MCF 10A (cell line): Measurements from ENCODE around the gene NCBP3. TPM values are rescaled to one million over a fixed set of nuclear protein-coding genes. Genes with fewer than 3 reads are reported as not detected.

ENCODE experiments used
- BruUV-seq: library from RNA; stranded (reverse); fragments of 400-500 nt; replicated peaks from 2 replicates; lab custom pipeline; 2021; lab: Mats Ljungman, UMichigan
- CTCF ChIA-PET: fragments of 300-600 bp; sonication (Branson Sonifier 250); formaldehyde crosslinking; extraction: SDS; loops from one replicate; lab custom pipeline; 2021; ENCODE audit warnings: antibody characterized with exemption, inconsistent platforms; lab: Yijun Ruan, JAX
- POLR2A ChIA-PET: fragments of 300-600, 350-650 bp; sonication (Branson Sonifier 250); formaldehyde crosslinking; extraction: SDS; loops from one replicate; lab custom pipeline; 2020; ENCODE audit warnings: antibody characterized with exemption, inconsistent platforms; lab: Yijun Ruan, JAX
- DNase-seq: peaks from one replicate; pipeline ENCODE4 v3.0.0-alpha.2; 2018; ENCODE audit not compliant: unreplicated experiment
- H3K27ac Mint-ChIP-seq: one replicate; pipeline ENCODE4 v1.8.0; 2022; ENCODE audit warnings: mild to moderate bottlenecking, low read depth, mixed read lengths; ENCODE audit not compliant: unreplicated experiment
- H3K27me3 Mint-ChIP-seq: one replicate; pipeline ENCODE4 v1.8.0; 2022; ENCODE audit warnings: mixed read lengths; ENCODE audit not compliant: insufficient read depth, unreplicated experiment
- H3K36me3 Mint-ChIP-seq: one replicate; pipeline ENCODE4 v1.8.0; 2022; ENCODE audit warnings: mild to moderate bottlenecking, moderate library complexity, mixed read lengths; ENCODE audit not compliant: insufficient read depth, unreplicated experiment
- H3K4me1 Mint-ChIP-seq: one replicate; pipeline ENCODE4 v1.8.0; 2022; ENCODE audit warnings: mixed read lengths; ENCODE audit not compliant: insufficient read depth, unreplicated experiment
- H3K4me3 Mint-ChIP-seq: one replicate; pipeline ENCODE4 v1.8.0; 2022; ENCODE audit warnings: mild to moderate bottlenecking, moderate library complexity, mixed read lengths; ENCODE audit not compliant: unreplicated experiment
- H3K9me3 Mint-ChIP-seq: one replicate; pipeline ENCODE4 v1.8.0; 2022; ENCODE audit warnings: mixed read lengths; ENCODE audit not compliant: unreplicated experiment
- intact Hi-C: fragments of 100-400 bp; cut with micrococcal nuclease; formaldehyde crosslinking; loops from 2 replicates; pipeline ENCODE4 v1.14.1; 2022
- total RNA-seq: library from RNA; stranded (reverse); gene quantifications from 2 replicates; pipeline ENCODE4 v1.2.3, GENCODE V29; 2022
- TF ChIP-seq, protein P1 (sequence below): fragments of 200-600 bp; IDR thresholded peaks from one replicate; pipeline ENCODE4 v1.8.0; 2022; ENCODE audit warnings: antibody characterized with exemption, mild to moderate bottlenecking; ENCODE audit not compliant: unreplicated experiment

NCBP3 gene
- total RNA-seq, 1 experiment from 2014 or later: 47.1 TPM

DNA sequence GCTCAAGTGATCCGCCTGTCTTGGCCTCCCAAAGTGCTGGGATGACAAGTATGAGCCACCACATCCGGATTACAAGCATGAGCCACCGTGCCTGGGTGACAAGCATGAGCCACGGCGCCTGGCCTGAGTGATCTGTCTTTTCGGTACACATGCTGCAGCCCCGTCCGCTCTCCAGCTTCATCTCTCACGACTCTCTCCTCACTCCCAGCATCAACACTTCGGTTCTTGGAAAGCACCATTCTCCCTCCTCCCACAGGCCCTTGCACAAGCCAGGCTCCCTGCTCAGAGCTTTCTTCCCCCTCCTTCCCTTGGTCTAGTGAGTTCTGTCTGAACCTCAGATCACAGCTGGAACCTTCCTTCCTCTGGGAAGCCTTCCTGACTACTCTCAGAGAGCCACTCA is 6.5 kb upstream of the NCBP3 start:
- H3K36me3 Mint-ChIP-seq: no peaks in the 10 kb centered on the region
- no peak overlapping the region for H3K27ac Mint-ChIP-seq
- H3K27me3 Mint-ChIP-seq: peaks cover 19% of the 10 kb centered on the region
- intact Hi-C loops: no loop called here
- no peak for DNase-seq
- H3K4me3 Mint-ChIP-seq: no peak overlapping the region
- H3K4me1 Mint-ChIP-seq: no peaks in the 10 kb centered on the region
- ChIA-PET POLR2A (no interaction called here), CTCF (interaction anchor here (0.6 kb wide), 1 partner anchor 12 kb away, joined by 5 read pairs; no protein-coding TSS in a partner anchor)
- TF ChIP-seq, protein P1, sequence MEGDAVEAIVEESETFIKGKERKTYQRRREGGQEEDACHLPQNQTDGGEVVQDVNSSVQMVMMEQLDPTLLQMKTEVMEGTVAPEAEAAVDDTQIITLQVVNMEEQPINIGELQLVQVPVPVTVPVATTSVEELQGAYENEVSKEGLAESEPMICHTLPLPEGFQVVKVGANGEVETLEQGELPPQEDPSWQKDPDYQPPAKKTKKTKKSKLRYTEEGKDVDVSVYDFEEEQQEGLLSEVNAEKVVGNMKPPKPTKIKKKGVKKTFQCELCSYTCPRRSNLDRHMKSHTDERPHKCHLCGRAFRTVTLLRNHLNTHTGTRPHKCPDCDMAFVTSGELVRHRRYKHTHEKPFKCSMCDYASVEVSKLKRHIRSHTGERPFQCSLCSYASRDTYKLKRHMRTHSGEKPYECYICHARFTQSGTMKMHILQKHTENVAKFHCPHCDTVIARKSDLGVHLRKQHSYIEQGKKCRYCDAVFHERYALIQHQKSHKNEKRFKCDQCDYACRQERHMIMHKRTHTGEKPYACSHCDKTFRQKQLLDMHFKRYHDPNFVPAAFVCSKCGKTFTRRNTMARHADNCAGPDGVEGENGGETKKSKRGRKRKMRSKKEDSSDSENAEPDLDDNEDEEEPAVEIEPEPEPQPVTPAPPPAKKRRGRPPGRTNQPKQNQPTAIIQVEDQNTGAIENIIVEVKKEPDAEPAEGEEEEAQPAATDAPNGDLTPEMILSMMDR: no peak
- no TSS peak for BruUV-seq
- H3K9me3 Mint-ChIP-seq: no peaks in the 10 kb centered on the region

DNA sequence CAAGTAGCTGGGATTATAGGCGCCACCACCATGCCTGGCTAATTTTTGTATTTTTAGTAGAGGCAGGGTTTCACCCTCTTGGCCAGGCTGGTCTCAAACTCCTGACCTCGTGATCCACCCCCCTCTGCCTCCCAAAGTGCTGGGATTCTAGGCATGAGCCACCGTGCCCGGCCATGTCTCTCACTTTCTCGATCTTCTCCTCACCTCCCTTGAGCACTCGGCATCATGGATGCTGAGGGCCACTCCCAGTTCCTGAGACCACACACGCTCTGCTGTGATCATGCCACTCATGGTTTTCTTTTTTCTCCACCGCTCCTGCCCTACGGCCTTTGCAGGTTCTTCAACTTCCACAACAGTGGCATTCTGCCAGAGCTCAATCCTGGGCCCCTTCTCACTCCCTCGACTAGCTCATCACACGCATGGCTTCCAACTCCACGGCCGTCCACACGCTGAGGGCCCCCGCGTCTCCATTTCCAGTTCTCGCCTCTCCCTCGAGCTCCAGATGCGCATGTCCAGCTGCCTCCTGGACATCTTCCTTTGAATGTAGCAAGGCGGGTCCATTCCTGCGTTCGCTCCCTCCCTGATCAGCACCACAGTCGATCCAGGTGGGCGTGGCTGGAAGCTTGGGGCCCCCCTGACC is 5.5 kb upstream of the NCBP3 start:
- CTCF ChIA-PET: no interaction called here
- Mint-ChIP-seq H3K4me3 (no peak overlapping the region), H3K27me3 (peaks cover 19% of the 10 kb centered on the region), H3K27ac (no peak overlapping the region), H3K9me3 (no peaks in the 10 kb centered on the region), H3K36me3 (no peaks in the 10 kb centered on the region), H3K4me1 (peaks cover 6% of the 10 kb centered on the region)
- intact Hi-C loops: no loop called here
- TF ChIP-seq, protein P1: no peak
- DNase-seq: no peak
- POLR2A ChIA-PET: no interaction called here
- no TSS peak for BruUV-seq

DNA sequence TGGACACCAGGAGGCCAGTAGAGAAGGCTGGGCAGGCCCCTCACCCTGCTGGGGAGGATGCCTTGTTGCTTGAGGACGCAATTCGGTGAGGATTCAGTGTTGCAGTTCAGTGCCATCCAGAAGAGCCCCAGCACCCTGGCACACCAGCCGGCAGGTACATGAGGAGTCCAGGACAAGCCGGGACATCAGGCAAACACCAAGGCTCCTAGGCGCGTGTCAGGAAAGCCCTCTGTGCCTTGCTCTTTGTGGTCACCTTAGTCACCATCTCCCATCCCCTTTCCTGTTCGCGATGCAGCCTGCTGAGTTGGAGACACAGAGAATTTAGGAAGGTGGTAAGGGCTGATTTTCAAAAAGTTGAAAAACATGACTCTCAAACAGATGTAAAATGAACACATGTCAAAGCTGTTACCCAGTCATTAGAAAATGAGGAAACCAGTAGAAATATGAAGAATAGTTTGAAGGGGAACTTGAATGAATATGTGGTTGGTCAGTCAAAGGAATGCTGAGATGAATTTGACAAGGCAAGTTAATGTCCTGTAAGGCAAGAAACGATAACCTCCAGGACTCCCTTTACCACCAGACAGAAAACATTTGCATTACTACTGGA is 2.3 kb upstream of the NCBP3 start:
- CTCF ChIA-PET: interaction anchor here (6.8 kb wide), 1 partner anchor 111 kb away, joined by 72 read pairs; no protein-coding TSS in a partner anchor
- intact Hi-C loops: loop anchor here (5.0 kb wide), 1 partner anchor 59 kb away; no protein-coding TSS in a partner anchor
- TF ChIP-seq, protein P1: no peak

DNA sequence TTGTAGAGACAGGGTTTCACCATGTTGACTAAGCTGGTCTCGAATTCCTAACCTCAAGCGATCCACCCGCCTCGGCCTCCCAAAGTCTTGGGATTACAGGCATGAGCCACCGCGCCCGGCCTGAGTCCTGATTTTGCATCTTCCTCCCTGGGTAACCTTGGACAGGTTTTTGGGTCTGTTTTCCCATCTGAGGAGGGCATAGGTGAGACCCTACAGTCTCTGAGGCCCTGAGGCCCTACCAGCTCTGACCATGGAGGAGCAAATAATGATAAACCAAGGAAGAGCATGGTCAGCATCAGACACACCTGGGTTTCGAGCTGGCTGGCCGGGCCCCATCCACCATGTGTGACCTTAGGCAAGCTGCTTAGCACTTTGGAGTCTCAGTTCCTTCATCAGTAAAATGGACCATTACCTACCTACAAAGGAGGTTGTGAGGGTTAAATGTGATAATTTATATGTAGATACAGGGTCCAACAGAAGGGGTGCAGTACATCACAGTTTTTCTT is 1.2 kb upstream of the NCBP3 start:
- intact Hi-C loops: loop anchor here (5.0 kb wide), 1 partner anchor 60 kb away; no protein-coding TSS in a partner anchor
- TF ChIP-seq, protein P1: no peak
- Mint-ChIP-seq H3K27ac (no peak overlapping the region), H3K9me3 (no peaks in the 10 kb centered on the region), H3K36me3 (peaks cover 23% of the 10 kb centered on the region), H3K27me3 (peaks cover 13% of the 10 kb centered on the region), H3K4me1 (peaks cover 14% of the 10 kb centered on the region), H3K4me3 (peak overlapping the region; percentile 21)
- ChIA-PET CTCF (interaction anchor here (0.6 to 6.8 kb wide), 8 partner anchors 10 to 110 kb away, joined by 3 to 72 read pairs (median 6); no protein-coding TSS in a partner anchor), POLR2A (no interaction called here)
- DNase-seq: no peak
- no TSS peak for BruUV-seq

More for the DNA sequence above, 2.3 kb upstream of the NCBP3 start:
- Mint-ChIP-seq H3K4me3 (no peak overlapping the region), H3K36me3 (peaks cover 19% of the 10 kb centered on the region), H3K9me3 (no peaks in the 10 kb centered on the region), H3K4me1 (peaks cover 14% of the 10 kb centered on the region), H3K27me3 (peaks cover 19% of the 10 kb centered on the region), H3K27ac (no peak overlapping the region)
- BruUV-seq: no TSS peak
- POLR2A ChIA-PET: no interaction called here
- DNase-seq: no peak
